Measurements from ENCODE around the gene AUNIP. TPM values are rescaled to one million over a fixed set of nuclear protein-coding genes. Genes with fewer than 3 reads are reported as not detected.

The AUNIP gene
- total and polyA plus RNA-seq, 2 experiments from 2014 or later: 20.9 to 21.9 TPM

- Histone ChIP-seq H3K36me3 (ENCODE audit: insufficient read depth) (no peaks in the 10 kb centered on the region), H3F3A (replicated peaks; ENCODE audit: low read depth) (peaks cover 5% of the 10 kb centered on the region; the same call in 1 of the 2 replicates), H3K4me3 (no peak overlapping the region), H3K79me2 (replicated peaks; ENCODE audit: insufficient read depth) (no peaks in the 10 kb centered on the region), H3K4me1 (ENCODE audit: insufficient read depth) (peaks cover 3% of the 10 kb centered on the region), H3K27ac (ENCODE audit: low read depth) (peak overlapping the region; percentile 29; the same call in 1 of the 2 replicates), H4K20me1 (replicated peaks; ENCODE audit: insufficient read depth) (no peaks in the 10 kb centered on the region), H3K27me3 (ENCODE audit: insufficient read depth) (no peaks in the 10 kb centered on the region), H2AFZ (peak overlapping the region; percentile 85), H3K9me2 (ENCODE audit: insufficient read depth) (no peaks in the 10 kb centered on the region), H3K4me2 (0 out of 2 replicates have a peak overlapping the region, but pooled peaks have one; percentile 1)
- Mint-ChIP-seq H3K27me3 (ENCODE audit: insufficient read depth, low read depth, poor library complexity) (peaks cover 20% of the 10 kb centered on the region), H3K9me3 (no peaks in the 10 kb centered on the region), H3K4me3 (peak overlapping the region; percentile 25; the same call in 1 of the 3 replicates), H3K4me1 (peaks cover 28% of the 10 kb centered on the region), H3K36me3 (ENCODE audit: low read depth) (peaks cover 5% of the 10 kb centered on the region; the same call in 1 of the 3 replicates), H3K27ac (peak overlapping the region; percentile 29; the same call in 1 of the 2 replicates)
- peak; percentile 17 for ATAC-seq
- DNase-seq (ENCODE audit: low spot score): no peak
- TF ChIP-seq ZNF462 (CRISPR knock-in tag; IDR thresholded peaks at IDR 0.05) (no peak), ETS1 (IDR thresholded peaks at IDR 0.05) (no peak), STAT1 (IDR thresholded peaks at IDR 0.05; ENCODE audit: unreplicated experiment) (no peak), CTCF (conservative IDR thresholded peaks at IDR 0.05; ENCODE audit: low read depth in 2 of 2) (no peak), EZH2 (IDR thresholded peaks at IDR 0.05; ENCODE audit: low read depth, unreplicated experiment) (no peak), NANOG (IDR thresholded peaks at IDR 0.05; ENCODE audit: borderline replicate concordance) (no peak), ZNF331 (CRISPR knock-in tag; IDR thresholded peaks at IDR 0.05; ENCODE audit: low read depth) (no peak)
Observed at GRCh38 chr1:25795946-25796810, 63.1 kb downstream of the AUNIP start.

Measured in GM23338 (cell line).